ENCODE results near the gene ZBTB42. TPM values are rescaled to one million over a fixed set of nuclear protein-coding genes. Genes with fewer than 3 reads are reported as not detected.
"Not testable (repeated sequence)": the region's sequence is repeated elsewhere in the genome, so short reads cannot be mapped to it uniquely, and the experiment has no call there.

Gene ZBTB42
- total RNA-seq, 2 donors from 2014 or later = 3.3 to 3.8 TPM

DNA sequence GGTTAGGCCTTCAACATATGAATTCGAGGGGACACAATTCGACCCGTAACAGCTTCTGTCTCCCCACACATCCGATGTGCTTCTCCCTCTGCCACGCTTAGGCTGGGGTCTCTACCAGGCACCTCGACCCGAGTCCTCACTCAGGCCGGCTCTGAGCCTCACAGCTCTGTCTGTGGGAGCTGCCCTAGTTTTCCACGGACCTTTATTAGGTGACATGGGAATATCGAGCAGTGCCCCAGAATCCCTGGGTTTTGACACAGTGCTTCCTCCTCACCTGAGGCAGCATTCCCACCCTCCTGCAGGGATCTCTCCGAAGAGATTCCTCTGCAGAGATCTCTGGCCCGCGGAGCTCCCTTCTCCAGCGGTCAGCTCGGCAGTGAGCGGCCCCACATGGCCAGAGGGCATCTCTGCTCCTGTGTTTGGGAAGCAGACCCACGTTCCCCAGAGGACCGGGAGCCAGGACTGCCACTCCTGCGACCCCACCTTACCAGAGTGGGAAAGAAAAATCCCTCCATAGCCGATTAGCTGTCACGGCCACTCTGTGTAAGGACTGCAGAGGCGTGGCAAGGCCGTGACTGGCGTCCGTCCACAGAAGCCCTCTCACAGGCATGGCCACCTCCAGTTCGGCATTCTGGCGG lies 21.2 kb downstream of the ZBTB42 start:
- peak; percentile 71 for DNase-seq (ENCODE audit: low spot score)
- intact Hi-C loops (cut with DNase I) = loop anchor here (5.0 kb wide), 1 partner anchor 50 kb away; no protein-coding TSS in a partner anchor

DNA sequence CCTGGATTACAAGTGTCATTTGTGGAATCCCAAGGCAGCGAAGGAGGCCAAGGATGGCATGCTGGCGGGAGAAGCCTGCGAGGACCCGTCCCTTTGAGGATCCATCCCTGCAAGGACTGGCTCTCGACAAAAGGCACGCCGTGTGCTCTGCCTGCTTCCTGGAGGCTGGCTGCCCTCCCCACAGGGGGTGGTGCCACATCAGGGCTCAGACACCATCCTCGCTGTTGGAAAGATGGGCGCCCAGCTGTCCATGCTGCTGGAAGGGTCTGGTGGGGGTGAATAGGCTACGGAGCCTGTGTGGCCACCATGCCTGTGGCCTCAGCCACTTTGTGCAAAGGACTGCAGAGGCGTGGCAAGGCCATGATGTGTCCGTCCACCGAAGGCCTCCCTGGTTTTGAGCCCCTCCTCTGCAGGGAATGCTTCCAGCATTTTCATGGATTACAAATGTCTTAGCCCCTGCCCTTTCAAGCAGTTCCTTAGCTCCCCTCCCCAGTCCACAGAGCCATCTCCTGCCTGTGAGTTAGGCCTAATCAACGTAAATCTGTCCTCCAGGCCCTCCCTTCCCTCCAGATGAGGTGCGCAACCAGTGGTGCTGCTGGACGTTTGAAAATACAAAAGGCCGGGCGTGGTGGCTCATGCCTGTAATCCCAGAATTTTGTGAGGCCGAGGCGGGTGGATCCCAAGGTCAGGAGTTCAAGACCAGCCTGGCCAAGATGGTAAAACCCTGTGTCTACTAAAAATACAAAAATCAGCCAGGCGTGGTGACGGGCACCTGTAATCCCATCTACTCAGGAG lies 22.1 kb downstream of the ZBTB42 start:
- peak; percentile 72 for DNase-seq (ENCODE audit: low spot score)
- intact Hi-C loops (cut with DNase I) = loop anchor here (5.0 kb wide), 1 partner anchor 51 kb away; no protein-coding TSS in a partner anchor

DNA sequence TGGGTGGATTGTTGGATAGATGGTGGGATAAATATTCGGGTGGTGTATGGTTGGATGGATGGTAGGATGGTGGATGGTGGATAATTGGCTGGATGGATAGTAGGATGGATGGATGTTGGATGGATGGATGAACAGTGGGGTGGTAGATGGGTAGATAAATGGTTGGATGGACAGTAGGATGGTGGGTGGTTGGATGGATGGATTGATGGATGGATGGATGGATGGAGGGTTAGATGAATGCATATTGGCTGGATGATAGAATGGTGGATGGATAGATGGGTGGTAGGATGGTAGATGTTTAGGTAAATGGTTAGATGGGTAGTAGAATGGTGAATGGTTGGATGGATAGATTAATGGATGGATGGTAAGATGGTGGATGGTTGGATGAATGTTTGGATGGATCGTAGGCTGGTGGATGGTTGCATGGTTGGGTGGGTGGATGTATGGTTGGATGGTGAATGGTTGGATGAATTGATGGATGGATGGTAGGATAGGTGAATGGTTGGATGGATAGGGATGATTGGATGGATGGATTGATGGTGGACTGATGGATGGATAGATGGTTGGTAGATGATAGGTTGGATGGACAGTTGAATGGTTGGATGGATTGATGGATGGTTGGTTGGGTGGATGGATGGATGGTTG lies 23.6 kb downstream of the ZBTB42 start:
- DNase-seq (ENCODE audit: low spot score) = no peak
- intact Hi-C loops (cut with DNase I) = loop anchor here (5.0 kb wide), 1 partner anchor 52 kb away; no protein-coding TSS in a partner anchor

DNA sequence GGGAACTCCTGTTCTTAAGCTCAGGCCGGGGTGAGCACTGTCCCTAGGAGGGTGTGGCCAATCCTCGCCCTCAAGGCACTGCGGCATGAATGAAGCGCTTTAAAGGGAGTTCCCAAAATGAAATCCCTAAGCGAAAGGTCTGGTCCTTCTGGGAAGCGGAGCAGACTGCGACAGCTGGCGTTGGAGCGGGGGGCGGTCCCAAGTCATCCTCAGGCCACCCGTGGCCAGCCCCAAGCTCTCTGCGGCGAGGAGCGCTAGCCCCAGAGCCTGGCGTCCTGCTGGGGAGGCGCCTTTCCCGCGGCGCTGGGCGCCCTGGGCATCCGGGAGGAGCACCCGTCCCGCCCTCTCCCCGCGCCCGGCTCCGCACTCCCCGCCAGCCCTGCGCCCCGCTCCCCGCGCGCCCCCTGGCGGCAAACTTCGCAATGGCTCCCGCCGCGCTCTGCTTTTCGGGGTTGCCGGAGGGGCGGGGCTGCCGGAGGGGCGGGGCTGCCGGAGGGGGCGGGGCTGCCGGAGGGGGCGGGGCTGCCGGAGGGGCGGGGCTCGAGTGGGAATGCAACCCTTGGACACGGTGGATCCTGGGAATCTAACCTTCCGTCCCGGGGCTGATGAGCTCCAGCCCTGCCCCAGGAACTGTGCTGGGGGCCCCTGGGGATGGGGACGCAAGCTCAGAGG lies 25.4 kb downstream of the ZBTB42 start:
- intact Hi-C loops (cut with DNase I) = no loop called here
- DNase-seq (ENCODE audit: low spot score) = peak; percentile 97

DNA sequence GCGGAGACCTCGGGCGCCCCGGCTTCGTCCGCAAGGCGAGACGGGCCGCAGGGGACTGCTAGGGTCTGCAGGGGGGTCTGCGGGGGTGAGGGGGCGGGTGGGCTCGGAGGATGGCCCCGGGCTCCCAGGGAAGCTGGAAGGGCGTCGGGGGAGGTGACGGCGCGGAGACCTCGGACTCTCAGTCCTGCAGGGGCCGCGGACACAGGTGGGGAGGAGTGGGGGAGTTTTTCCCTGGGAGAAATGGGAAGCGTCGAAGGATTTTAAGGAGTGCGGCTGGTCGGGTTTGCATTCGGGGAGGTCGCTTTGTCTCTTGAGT lies 25.9 kb downstream of the ZBTB42 start:
- intact Hi-C loops (cut with DNase I) = no loop called here
- no peak for DNase-seq (ENCODE audit: low spot score)

DNA sequence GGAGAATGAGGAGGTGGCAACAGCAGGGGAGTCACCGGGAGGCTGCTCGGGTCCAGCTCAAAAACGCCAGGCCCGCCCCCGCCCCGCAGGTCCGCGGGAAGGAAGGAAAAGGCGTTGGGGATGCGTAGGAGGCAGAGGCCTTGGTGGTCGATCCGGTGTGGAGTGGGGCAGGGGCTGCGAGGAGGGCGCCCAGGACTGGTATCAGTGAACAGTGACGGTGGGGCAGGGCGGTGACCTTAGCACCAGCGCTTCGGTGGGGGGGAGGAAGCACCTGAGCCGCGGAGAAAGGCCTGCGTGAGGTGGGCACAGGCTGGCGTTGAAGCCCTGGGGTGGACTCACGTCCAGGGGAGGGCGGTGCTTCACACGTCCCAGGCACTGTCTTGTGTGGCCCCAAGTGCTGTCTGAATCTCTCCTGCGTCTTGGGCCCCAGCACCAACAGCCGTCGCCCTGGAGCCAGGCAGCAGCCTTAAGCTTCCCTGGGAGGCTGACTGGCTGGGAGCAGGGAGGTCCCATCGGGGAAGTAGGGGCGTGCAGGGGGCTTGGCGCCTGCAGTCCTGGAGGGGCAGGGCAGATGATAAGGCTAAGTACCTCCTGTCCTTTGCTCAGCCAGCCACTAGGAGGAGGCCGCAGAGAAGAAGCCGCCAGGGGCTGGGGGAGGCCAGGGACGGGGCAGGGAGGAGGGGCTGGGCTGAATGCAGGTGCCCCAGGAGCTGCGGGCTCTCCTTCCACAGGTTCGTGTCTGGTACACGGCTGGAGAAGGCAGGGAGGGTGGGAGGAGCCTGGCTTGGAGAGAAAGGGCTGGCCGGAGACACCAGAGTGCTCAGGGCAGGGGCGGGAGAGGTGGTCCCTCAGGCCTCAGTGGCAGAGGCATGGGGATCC lies 26.5 kb downstream of the ZBTB42 start:
- peak; percentile 82 for DNase-seq (ENCODE audit: low spot score)
- intact Hi-C loops (cut with DNase I) = no loop called here

DNA sequence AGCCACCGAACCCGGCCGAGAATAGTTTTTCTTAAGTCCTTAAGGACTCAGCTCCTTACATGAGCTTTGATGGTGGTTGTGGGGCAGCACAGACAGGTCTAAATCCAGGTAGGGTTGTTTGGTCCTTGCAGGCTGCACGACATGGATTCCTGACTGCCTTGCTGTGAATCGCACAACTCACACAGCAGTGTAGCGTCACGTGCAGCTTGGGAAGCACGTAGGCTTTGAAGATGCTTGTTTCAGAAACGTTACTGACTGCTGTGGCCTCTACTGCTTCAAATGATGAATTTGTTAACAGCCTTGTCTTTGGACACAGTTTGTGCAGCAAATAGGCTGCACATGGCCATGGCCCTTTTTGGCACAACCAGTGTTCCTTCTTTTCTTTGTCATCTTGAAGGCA lies 29.9 kb downstream of the ZBTB42 start:
- peak; percentile 67 for DNase-seq (ENCODE audit: low spot score)
- intact Hi-C loops (cut with DNase I) = no loop called here

DNA sequence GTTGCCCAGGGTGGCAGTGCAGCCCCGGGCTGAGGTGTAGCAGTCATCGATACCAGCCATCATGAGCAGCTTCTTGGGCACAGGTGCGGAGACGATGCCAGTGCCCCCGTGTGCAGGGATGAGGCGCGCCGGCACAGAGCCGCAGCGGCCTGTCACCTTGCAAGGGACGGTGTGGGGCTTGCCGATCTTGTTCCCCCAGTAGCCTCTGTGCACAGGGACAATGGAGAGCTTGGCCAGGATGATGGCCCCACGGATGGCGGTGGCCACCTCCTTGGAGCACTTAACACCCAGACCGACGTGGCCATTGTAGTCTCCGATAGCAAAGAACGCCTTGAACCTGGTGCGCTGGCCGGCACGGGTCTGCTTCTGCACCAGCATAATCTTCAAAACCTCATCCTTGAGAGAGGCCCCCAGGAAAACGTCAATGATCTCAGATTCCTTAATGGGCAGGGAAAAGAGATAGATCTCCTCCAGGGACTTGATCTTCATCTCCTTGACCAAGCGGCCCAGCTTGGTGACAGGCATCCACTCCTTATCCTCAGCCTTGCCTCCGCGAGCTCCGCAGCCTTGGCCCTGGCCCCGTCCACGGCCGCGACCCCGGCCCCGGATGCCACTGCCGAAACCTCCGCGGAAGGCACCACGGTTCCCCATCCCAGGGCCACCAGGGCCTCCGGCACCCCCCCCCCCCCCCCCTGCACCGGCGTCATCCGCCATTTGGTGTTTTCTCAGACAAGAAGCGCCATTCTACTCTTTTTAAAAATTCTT lies 35.5 kb downstream of the ZBTB42 start:
- intact Hi-C loops (cut with DNase I) = not testable (repeated sequence)
- peak; percentile 63 for DNase-seq (ENCODE audit: low spot score)

DNA sequence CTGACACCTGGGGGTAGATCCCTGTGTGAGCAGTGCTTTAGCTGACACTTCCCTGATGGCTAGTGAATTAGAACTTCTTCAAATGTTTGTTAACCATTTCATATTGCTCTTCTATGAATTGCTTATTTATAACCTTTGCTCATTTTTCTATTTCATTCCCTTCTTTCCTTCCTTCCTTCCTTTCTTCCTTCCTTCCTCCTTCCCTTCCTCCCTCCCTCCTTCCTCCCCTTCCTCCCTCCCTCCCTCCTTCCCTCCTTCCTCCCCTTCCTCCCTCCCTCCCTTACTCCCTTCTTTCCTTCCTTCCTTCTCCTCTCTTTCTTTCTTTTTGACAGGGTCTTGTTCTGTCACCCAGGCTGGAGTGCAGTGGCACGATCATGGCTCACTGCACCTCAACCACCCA lies 40.8 kb downstream of the ZBTB42 start:
- no peak for DNase-seq (ENCODE audit: low spot score)
- intact Hi-C loops (cut with DNase I) = no loop called here

DNA sequence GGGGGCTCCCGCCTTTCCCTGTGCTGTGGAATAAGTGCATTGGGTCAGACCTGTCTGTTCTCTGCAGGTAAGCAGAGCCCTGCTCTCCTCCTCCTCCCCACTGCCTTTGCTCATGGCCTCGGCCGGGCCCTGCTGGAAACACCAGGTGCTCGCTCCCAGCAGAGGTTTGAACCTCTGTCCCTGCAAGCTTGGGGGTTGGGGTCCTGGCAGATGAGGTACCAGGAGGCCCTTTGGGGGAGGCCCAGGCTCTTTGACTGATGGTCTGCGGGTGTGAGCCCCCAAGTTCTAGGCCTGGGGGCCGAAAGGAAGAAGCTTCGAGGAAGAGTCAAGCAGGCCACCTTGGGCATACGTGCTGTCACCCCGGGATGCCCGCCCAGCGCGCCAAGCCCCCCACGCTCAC lies 42.1 kb downstream of the ZBTB42 start:
- DNase-seq (ENCODE audit: low spot score) = peak; percentile 56
- intact Hi-C loops (cut with DNase I) = no loop called here

DNA sequence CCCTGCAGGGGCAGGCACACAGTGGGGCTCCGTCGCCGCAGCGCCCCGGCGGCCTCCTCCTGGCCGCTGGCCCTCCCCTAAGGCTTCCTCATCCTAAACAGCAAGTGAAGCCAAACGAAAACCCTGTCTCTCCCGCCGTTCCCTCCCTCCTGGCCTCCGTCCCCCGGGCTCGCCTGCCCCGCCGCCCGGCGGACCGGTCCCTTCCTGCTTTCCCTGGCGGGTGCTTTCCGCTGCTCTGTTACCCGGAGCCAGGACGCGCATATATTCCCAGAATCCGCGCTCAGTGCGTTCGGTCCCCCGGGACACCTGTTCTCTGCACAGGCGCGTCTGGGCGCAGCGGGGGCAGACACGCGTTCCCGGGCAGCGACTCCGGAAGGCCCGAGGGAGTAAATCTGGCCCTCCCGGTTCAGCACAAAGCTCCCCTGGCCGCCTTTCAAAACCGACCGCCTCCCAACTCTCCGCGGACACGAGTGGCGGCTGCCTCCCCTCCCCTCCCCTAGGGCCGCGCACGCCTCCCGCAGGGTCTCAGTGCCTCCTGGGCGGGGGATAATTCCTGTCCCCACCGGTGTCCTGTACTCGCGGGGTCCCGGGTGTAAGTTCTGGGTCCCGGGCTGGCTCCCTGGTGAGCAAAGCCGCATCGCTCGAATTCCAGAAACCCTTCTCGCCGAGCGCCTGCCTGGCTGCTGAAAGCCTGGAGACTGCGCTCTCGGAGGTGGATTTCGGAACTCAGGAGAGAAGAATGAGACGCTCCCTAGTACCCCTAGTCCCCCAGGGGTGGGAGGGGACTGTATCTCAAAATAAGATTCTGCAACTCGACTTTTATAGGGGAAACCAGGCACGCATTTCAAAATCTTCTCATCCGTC lies 42.8 kb downstream of the ZBTB42 start:
- intact Hi-C loops (cut with DNase I) = no loop called here
- DNase-seq (ENCODE audit: low spot score) = peak; percentile 79

DNA sequence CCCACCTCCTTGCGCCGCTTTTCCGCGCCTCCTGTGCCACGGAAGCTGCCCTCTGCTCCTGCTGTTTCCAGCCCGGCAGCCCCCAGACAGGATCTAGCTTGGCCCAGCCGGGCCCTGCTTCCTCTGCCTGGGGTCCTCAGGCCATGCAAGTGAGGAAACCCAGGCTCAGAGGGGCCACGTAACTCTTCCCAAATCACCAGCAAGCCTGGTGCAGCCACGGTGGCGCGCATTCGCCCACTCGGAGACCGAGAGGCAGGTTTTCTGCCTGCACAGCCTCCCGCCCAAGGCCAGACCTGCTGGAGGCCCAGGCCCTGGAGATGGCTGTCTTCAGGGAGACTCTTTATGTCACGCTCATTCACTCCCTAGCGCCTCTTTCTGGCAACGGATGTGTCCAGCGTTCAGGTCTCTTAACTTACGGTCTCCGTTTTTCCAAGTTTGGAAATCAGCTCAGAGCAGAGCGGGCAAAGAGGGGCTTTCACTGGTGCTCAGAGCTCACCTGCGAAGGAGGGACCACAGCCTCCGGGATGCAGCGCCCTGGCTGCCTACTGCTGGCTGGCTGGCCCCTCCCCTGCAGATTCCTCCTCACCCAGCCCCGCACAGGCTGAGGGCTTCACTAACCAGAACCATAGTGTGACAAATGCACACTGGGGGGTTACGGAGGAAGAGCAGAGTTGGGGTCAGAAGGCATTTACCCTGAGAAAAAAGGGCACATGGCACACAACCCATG lies 43.6 kb downstream of the ZBTB42 start:
- intact Hi-C loops (cut with DNase I) = no loop called here
- DNase-seq (ENCODE audit: low spot score) = peak; percentile 75

DNA sequence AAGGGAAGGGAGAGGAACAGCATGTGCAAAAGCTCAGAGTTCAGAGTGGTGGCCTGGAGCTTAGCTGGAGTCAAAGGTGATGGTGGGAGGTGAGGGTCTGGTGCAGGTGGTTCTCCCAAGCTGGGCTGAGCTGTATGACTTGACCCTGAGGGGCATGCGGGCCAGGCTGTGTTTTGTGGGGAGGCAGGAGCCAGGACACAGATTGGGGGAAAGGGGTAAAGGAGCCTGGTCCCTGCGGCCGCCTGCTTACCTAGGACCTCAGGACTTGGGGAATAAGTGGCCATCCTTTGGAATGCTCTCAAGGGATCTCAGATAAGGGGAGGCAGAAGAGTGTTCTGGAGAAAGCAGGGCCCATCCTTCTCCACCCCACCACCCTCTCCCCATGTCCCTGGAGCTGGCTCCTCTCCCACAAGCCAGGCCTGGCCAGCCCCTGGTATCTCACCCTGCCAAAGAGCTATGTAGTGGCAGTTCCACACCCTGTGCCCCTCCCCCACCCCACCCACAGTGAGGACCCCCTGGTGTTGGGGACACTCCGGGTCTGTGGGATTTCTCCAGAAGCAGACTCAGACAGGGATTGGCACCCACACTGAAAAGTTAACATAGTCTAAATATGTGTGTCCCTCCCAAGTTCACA lies 44.2 kb downstream of the ZBTB42 start:
- intact Hi-C loops (cut with DNase I) = no loop called here
- peak; percentile 44 for DNase-seq (ENCODE audit: low spot score)

DNA sequence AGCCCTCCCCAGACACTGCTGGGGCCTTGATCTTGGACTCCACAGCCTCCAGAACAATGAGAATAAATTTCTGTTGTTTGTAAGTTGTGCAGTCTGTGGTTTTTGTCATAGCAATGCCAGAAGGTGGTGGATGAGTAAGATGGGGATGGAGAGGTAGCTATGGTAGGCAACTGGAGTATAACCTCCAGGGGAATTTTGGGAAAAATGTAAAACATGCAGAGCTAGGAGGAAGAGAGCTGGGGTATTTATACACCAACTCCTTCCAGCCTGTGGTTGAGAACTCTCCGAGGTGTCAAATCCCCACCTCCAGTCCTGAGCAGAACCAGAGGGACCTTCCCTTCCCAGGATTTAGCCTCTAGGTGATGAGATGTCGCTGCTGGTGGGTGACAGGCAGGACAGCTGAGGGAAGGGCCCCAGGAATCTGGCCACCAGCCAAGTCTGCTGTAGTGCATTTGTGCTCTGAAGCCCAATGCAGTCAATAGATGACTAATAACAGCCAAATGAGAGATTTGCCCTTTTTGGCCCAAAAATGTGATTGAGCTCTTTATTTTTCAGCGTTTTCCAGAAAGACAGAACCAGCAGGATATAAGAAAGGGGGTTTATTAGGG lies 45.0 kb downstream of the ZBTB42 start:
- DNase-seq (ENCODE audit: low spot score) = peak; percentile 17
- intact Hi-C loops (cut with DNase I) = no loop called here

DNA sequence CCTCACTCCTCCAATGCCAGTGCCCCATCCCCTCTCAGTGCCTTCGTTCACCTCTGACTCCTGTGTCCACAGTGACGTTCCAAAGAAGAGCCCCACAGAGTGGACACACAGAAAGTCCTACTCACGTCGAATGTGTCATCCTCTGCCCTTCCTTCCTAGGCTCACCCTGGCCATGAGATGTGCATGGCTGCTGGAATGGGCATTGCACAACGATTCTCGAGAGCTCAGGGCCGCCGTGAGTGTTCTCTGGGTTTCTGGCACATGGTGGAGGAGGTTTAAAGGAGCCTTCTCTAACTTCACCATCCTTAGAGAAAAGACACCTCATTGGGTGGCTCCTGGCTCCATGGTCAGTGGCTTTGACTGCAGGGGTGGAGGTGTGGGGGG lies 51.4 kb downstream of the ZBTB42 start:
- intact Hi-C loops (cut with DNase I) = no loop called here
- peak; percentile 41 for DNase-seq (ENCODE audit: low spot score)
